ENCODE results near the gene ANKRD55. TPM values are rescaled to one million over a fixed set of nuclear protein-coding genes. Genes with fewer than 3 reads are reported as not detected.

ANKRD55 gene
- total RNA-seq, 1 donor from 2014 or later = not detected

DNA sequence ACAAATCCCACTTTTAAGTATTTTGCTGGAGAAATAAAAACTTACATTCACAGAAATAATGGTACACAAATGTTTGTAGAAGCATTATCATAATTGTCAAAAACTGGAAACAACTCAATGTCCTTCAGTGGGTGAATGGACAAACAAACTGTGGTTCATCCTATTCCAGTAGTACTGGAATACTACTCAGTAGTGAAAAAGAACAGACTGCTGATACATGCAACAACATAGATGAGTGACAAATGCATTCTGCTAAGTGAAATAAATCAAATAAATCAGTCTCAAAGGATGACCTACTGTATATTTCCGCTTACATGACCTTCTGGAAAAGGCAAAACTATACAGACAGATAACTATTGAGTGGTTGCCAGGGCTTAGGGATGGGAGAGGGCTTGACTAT, 114.1 kb downstream of the ANKRD55 start:
- no peaks in the 10 kb centered on the region for H3K27me3 Mint-ChIP-seq
- no peaks in the 10 kb centered on the region for H3K36me3 Mint-ChIP-seq (ENCODE audit: insufficient read depth)
- H3K4me1 Mint-ChIP-seq (ENCODE audit: low read depth) = peaks cover 10% of the 10 kb centered on the region
- no peak for DNase-seq (ENCODE audit: low spot score, unreplicated experiment)
- H3K9me3 Mint-ChIP-seq (ENCODE audit: low read depth) = peaks cover 4% of the 10 kb centered on the region
- H3K27ac Mint-ChIP-seq = no peak overlapping the region
- TF ChIP-seq, protein P1, sequence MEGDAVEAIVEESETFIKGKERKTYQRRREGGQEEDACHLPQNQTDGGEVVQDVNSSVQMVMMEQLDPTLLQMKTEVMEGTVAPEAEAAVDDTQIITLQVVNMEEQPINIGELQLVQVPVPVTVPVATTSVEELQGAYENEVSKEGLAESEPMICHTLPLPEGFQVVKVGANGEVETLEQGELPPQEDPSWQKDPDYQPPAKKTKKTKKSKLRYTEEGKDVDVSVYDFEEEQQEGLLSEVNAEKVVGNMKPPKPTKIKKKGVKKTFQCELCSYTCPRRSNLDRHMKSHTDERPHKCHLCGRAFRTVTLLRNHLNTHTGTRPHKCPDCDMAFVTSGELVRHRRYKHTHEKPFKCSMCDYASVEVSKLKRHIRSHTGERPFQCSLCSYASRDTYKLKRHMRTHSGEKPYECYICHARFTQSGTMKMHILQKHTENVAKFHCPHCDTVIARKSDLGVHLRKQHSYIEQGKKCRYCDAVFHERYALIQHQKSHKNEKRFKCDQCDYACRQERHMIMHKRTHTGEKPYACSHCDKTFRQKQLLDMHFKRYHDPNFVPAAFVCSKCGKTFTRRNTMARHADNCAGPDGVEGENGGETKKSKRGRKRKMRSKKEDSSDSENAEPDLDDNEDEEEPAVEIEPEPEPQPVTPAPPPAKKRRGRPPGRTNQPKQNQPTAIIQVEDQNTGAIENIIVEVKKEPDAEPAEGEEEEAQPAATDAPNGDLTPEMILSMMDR (IDR thresholded peaks at IDR 0.05; ENCODE audit: unreplicated experiment) = no peak
- H3K4me3 Mint-ChIP-seq (ENCODE audit: low read depth) = no peak overlapping the region

DNA sequence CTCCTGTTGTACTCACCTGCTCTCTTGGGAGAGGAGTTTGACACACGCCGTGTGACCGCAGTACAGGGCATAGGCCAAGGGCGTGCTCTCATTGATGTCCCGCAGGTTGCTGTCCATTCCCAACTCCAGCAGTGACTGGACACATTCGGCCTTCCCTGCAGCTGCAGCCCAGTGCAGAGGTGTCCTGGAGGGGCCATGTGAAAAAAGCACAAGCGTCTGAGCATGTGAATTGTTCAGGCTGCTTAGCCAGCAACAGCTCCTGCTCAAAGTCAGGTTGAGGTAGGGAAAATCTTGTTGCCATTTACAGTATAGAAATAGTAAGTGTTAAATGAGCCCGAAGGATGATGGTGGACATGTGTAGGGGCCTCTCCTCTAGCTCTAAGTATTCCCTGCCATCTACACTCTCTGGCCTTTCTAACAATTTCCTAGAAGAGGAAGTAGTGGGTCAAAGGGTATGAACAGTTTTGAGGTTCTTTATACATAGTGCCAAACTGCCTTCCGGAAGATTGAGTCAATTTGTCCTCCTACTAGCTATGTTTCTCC, 116.5 kb downstream of the ANKRD55 start:
- Mint-ChIP-seq H3K27ac (no peak overlapping the region), H3K36me3 (ENCODE audit: insufficient read depth) (no peaks in the 10 kb centered on the region), H3K4me1 (ENCODE audit: low read depth) (no peaks in the 10 kb centered on the region), H3K27me3 (no peaks in the 10 kb centered on the region), H3K4me3 (ENCODE audit: low read depth) (no peak overlapping the region), H3K9me3 (ENCODE audit: low read depth) (peaks cover 4% of the 10 kb centered on the region)
- TF ChIP-seq, protein P1 (IDR thresholded peaks at IDR 0.05; ENCODE audit: unreplicated experiment) = no peak
- DNase-seq (ENCODE audit: low spot score, unreplicated experiment) = no peak

DNA sequence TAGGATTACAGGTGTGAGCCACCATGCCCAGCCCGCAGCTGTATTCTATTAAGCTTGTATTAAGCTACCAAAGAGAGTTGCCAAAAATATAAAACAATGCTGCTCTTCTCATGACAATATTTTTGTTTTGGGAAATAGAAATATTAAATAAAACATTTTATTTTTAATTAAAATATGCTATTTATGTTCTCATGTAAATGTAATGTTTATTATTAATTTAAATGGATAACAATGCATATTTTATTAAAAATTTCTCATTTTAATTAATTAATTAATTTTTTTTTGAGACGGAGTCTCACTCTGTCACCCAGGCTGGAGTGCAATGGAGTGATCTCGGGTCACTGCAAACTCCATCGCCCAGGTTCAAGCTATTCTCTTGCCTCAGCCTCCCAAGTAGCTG, 117.5 kb downstream of the ANKRD55 start:
- Mint-ChIP-seq H3K27ac (no peak overlapping the region), H3K4me1 (ENCODE audit: low read depth) (peaks cover 3% of the 10 kb centered on the region), H3K9me3 (ENCODE audit: low read depth) (peaks cover 4% of the 10 kb centered on the region), H3K27me3 (no peaks in the 10 kb centered on the region), H3K4me3 (ENCODE audit: low read depth) (no peak overlapping the region), H3K36me3 (ENCODE audit: insufficient read depth) (no peaks in the 10 kb centered on the region)
- DNase-seq (ENCODE audit: low spot score, unreplicated experiment) = no peak
- TF ChIP-seq, protein P1 (IDR thresholded peaks at IDR 0.05; ENCODE audit: unreplicated experiment) = no peak

DNA sequence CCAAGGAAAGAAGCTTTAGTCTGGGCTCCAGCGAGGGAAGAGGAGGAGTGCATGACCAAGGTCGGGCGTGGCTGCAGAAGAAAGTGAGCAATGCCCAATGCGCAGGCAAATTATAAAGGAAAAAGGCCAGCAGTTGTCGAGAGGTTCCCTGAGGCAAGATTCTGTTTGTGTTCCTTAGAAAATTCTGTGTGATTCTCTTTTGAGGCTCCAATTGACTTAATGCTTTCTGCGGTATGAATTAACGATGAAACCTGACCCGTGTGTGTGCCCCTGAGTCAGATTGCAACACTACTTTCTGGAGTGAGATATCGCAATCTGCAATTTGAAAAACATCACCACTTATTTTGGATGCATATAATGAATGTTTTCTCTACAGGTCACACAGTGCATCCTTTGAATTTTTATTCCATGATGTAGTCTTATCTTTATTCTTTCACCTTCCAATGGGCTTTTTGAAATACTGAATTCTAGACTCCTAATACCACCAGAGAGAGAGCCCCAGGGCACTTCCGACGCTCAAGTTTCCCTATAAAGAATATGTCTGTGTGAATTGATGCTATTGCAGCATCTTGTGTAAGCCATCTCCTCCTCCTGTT, 120.5 kb downstream of the ANKRD55 start:
- no peak for DNase-seq (ENCODE audit: low spot score, unreplicated experiment)
- H3K36me3 Mint-ChIP-seq (ENCODE audit: insufficient read depth) = no peaks in the 10 kb centered on the region
- H3K9me3 Mint-ChIP-seq (ENCODE audit: low read depth) = no peaks in the 10 kb centered on the region
- no peak overlapping the region for H3K4me3 Mint-ChIP-seq (ENCODE audit: low read depth)
- TF ChIP-seq, protein P1 (IDR thresholded peaks at IDR 0.05; ENCODE audit: unreplicated experiment) = no peak
- H3K4me1 Mint-ChIP-seq (ENCODE audit: low read depth) = peaks cover 3% of the 10 kb centered on the region
- peak overlapping the region; percentile 2 for H3K27ac Mint-ChIP-seq
- no peaks in the 10 kb centered on the region for H3K27me3 Mint-ChIP-seq

DNA sequence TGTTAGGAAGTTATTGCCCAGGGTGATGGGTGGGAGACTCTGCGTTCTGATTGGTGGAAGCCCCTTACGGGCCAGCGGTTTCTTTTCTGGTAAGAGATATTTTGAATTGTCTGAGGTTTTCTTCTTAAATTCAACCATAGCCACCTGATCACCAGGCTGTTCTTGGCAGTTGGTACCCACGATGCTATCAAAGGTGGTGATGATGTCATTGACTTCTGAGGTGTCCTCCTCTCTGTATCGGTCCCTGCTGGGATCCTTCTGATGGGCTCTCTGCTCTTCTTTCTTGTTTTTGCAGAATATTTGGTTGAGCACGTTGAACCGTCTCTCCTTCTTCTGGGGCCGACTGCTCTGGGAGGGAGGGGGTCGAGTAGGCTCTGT, 121.7 kb downstream of the ANKRD55 start:
- Mint-ChIP-seq H3K4me1 (ENCODE audit: low read depth) (peaks cover 3% of the 10 kb centered on the region), H3K4me3 (ENCODE audit: low read depth) (no peak overlapping the region), H3K27ac (no peak overlapping the region), H3K36me3 (ENCODE audit: insufficient read depth) (no peaks in the 10 kb centered on the region), H3K27me3 (no peaks in the 10 kb centered on the region), H3K9me3 (ENCODE audit: low read depth) (no peaks in the 10 kb centered on the region)
- TF ChIP-seq, protein P1 (IDR thresholded peaks at IDR 0.05; ENCODE audit: unreplicated experiment) = no peak
- DNase-seq (ENCODE audit: low spot score, unreplicated experiment) = no peak

Data from progenitor cell of endocrine pancreas (in vitro differentiated cells).